Endothelial cell of umbilical vein (primary cell): ENCODE data around the gene RNF40. TPM values are rescaled to one million over a fixed set of nuclear protein-coding genes. Genes with fewer than 3 reads are reported as not detected.

ENCODE experiments used
- BruUV-seq: library from RNA; stranded (reverse); fragments of 400-500 nt; replicated peaks from 2 replicates; lab custom pipeline; 2021; lab: Mats Ljungman, UMichigan
- CTCF ChIA-PET: fragments of 300-600, 350-600 bp; sonication (Branson Sonifier 250); formaldehyde crosslinking; loops from one replicate; lab custom pipeline; 2021; ENCODE audit warnings: antibody characterized with exemption, inconsistent platforms; lab: Charles Lee
- POLR2A ChIA-PET: fragments of 300-600, 350-600 bp; sonication (Branson Sonifier 250); formaldehyde crosslinking; loops from one replicate; lab custom pipeline; 2021; ENCODE audit warnings: antibody characterized with exemption, inconsistent platforms; lab: Charles Lee
- DNase-seq: peaks from one replicate; pipeline ENCODE4 v3.0.0-alpha.2; 2011; ENCODE audit warnings: low read depth, low spot score
- FAIRE-seq: peaks from 2 replicates; lab custom pipeline; 2011; peaks lifted over from hg19 to GRCh38; lab: Jason Lieb, UNC
- H2AFZ ChIP-seq: 2 replicates; pipeline ENCODE4 v1.6.0; 2012; ENCODE audit warnings: low read depth, low read length, control low read depth, inconsistent platforms
- H3K27ac ChIP-seq: 2 replicates; pipeline ENCODE4 v1.5.1; 2011; ENCODE audit warnings: low read depth, mild to moderate bottlenecking, control low read depth, low read length, moderate library complexity; ENCODE audit not compliant: insufficient read depth
- H3K27me3 ChIP-seq, 2 experiments: 2 replicates each; pipeline versions ENCODE4 v1.6.0 to v1.6.1; 2011; ENCODE audit warnings: low read length in 2 of 2, mixed read lengths in 1 of 2; ENCODE audit not compliant: control insufficient read depth in 2 of 2, insufficient read depth in 2 of 2
- H3K36me3 ChIP-seq, 2 experiments: 2 replicates in 1 of 2; 3 replicates in 1 of 2; pipeline ENCODE4 v1.5.1; 2011; ENCODE audit warnings: low read length in 2 of 2, mild to moderate bottlenecking in 1 of 2, moderate library complexity in 1 of 2; ENCODE audit not compliant: control insufficient read depth in 2 of 2, insufficient read depth in 2 of 2; ENCODE audit errors: extremely low read depth in 1 of 2
- H3K4me1 ChIP-seq: 3 replicates; pipeline ENCODE4 v1.5.1; 2011; ENCODE audit warnings: mild to moderate bottlenecking, low read length; ENCODE audit not compliant: control insufficient read depth, insufficient read depth; ENCODE audit errors: extremely low read depth
- H3K4me2 ChIP-seq: 2 replicates; pipeline ENCODE4 v1.6.1; 2011; ENCODE audit warnings: low read length, control low read depth, mixed read lengths; ENCODE audit not compliant: insufficient read depth
- H3K4me3 ChIP-seq, 3 experiments: fragments of 200-600 bp in 1 of 3; sonication (generic), shearing (Covaris generic) in 1 of 3; replicated peaks in 1 of 3; 2 replicates each; pipeline ENCODE4 v1.5.1; 2011 to 2016; ENCODE audit warnings: control low read depth in 3 of 3, low read length in 3 of 3, mild to moderate bottlenecking in 2 of 3, inconsistent platforms in 1 of 3, low read depth in 1 of 3, moderate library complexity in 1 of 3; ENCODE audit not compliant: insufficient read depth in 1 of 3
- H3K79me2 ChIP-seq: 2 replicates; pipeline ENCODE4 v1.6.0; 2012; ENCODE audit warnings: low read length, inconsistent platforms; ENCODE audit not compliant: control insufficient read depth, insufficient read depth
- H3K9ac ChIP-seq: replicated peaks from 2 replicates; pipeline ENCODE3; 2011; ENCODE audit warnings: low read length, control low read depth; ENCODE audit not compliant: insufficient read depth; ENCODE audit errors: extremely low read depth
- H3K9me1 ChIP-seq: replicated peaks from 3 replicates; pipeline ENCODE4 v1.6.0; 2011; ENCODE audit warnings: mild to moderate bottlenecking, low read length; ENCODE audit not compliant: control insufficient read depth, insufficient read depth; ENCODE audit errors: extremely low read depth
- H3K9me3 ChIP-seq: replicated peaks from 2 replicates; pipeline ENCODE4 v1.5.1; 2012; ENCODE audit warnings: low read length, inconsistent platforms; ENCODE audit not compliant: control insufficient read depth, insufficient read depth
- H4K20me1 ChIP-seq: replicated peaks from 2 replicates; pipeline ENCODE3; 2011; ENCODE audit warnings: mild to moderate bottlenecking, low read length; ENCODE audit not compliant: control insufficient read depth, insufficient read depth; ENCODE audit errors: extremely low read depth
- CTCF ChIP-seq, 2 donors: IDR thresholded peaks; 1 replicate in 1 of 2; 2 replicates in 1 of 2; pipeline ENCODE4 v1.5.1; 2011; ENCODE audit warnings: low read length in 2 of 2, mild to moderate bottlenecking in 2 of 2, moderate library complexity in 2 of 2, control low read depth in 1 of 2, inconsistent platforms in 1 of 2, low read depth in 1 of 2; ENCODE audit not compliant: insufficient read depth in 1 of 2; ENCODE audit errors: extremely low read depth in 1 of 2
- EZH2 ChIP-seq: IDR thresholded peaks from 2 replicates; pipeline ENCODE4 v1.6.1; 2012; ENCODE audit warnings: borderline replicate concordance, low read depth, mild to moderate bottlenecking, moderate library complexity, low read length, inconsistent platforms; ENCODE audit not compliant: severe bottlenecking
- JUN ChIP-seq: IDR thresholded peaks from 2 replicates; pipeline ENCODE4 v1.6.1; 2011; ENCODE audit warnings: borderline replicate concordance, low read depth; ENCODE audit not compliant: insufficient read length, insufficient read depth
- MYC ChIP-seq: IDR thresholded peaks from one replicate; pipeline ENCODE4 v1.6.1; 2011; ENCODE audit warnings: mild to moderate bottlenecking, low read depth, low read length
- POLR2A ChIP-seq: IDR thresholded peaks from 2 replicates; pipeline ENCODE4 v1.6.1; 2012; ENCODE audit warnings: low read depth, mild to moderate bottlenecking, control low read depth, low read length
- POLR2AphosphoS5 ChIP-seq: IDR thresholded peaks from 2 replicates; pipeline ENCODE4 v1.6.1; 2012; ENCODE audit warnings: low read depth, mild to moderate bottlenecking, control low read depth, low read length, moderate library complexity; ENCODE audit not compliant: insufficient read depth
- dilution Hi-C: fragments of 300-500 bp; cut with MboI; formaldehyde crosslinking; loops from one replicate; pipeline ENCODE4 v1.15.0; 2019; ENCODE audit warnings: low sequenced_read_pairs; ENCODE audit not compliant: extremely low pct_ligation_motif_present
- intact Hi-C: fragments of 100-400 bp; cut with micrococcal nuclease; formaldehyde crosslinking; loops from one replicate; pipeline ENCODE4 v1.10.0; 2022
- polyA plus RNA-seq, 4 experiments: library from polyadenylated mRNA; depleted of rRNA in 3 of 4; stranded (reverse) in 3 of 4; unstranded in 1 of 4; fragments of >200 nt; gene quantifications; 2 replicates each; pipeline versions ENCODE4 v1.2.1 to v1.2.3, GENCODE V29; 2011 to 2012; ENCODE audit warnings: missing spikeins in 1 of 4
- total RNA-seq: library from RNA; stranded (reverse); gene quantifications from 2 replicates; pipeline ENCODE4 v1.2.3, GENCODE V29; 2021
- TF ChIP-seq, protein P1 (sequence below): IDR thresholded peaks from 2 replicates; pipeline ENCODE4 v1.6.1; 2011; ENCODE audit not compliant: insufficient read depth, insufficient read length

The RNF40 gene
- total and polyA plus RNA-seq, 2 donors (not counting 3 experiments of a cell fraction or from before 2014, with no cell fraction given), result 60.5 to 102 TPM

DNA sequence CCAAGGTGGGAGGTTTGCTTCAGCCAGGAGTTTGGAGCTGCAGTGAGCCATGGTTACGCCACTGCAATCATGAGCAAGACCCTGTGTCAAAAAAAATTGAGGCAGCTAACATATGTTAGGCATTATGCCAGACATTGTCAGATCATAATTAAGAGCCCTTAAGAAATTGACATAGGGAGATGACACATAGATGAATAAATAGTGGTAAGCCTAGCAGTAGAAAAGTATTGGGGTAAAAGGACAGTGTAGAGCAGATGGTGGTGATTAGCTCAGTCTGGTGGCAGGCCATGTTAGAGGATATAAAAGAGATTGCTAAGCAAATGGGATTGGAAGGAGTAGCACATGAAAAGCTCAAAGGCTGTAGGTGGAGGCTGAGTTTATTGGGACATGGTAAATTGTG is 40.5 kb upstream of the RNF40 start:
- no TSS peak for BruUV-seq
- peaks cover 23% of the 10 kb centered on the region for H3K79me2 ChIP-seq
- H3K27me3 ChIP-seq, result no peaks in the 10 kb centered on the region
- intact Hi-C loops, result no loop called here
- POLR2A ChIA-PET, result no interaction called here
- no peaks in the 10 kb centered on the region for H3K9me3 ChIP-seq
- no peaks in the 10 kb centered on the region for H4K20me1 ChIP-seq
- H3K4me3 ChIP-seq, result no peak overlapping the region
- dilution Hi-C loops, result no loop called here
- no peaks in the 10 kb centered on the region for H3K9me1 ChIP-seq
- FAIRE-seq (no peak), DNase-seq (no peak)
- no peak overlapping the region for H3K4me2 ChIP-seq
- peaks cover 57 to 61% of the 10 kb centered on the region in 2 experiments for H3K36me3 ChIP-seq
- no peak overlapping the region for H2AFZ ChIP-seq
- H3K4me1 ChIP-seq, result no peaks in the 10 kb centered on the region
- TF ChIP-seq POLR2A, result no peak
- no peak for TF ChIP-seq POLR2AphosphoS5
- TF ChIP-seq EZH2, result no peak
- no peak for TF ChIP-seq MYC
- TF ChIP-seq, protein P1, sequence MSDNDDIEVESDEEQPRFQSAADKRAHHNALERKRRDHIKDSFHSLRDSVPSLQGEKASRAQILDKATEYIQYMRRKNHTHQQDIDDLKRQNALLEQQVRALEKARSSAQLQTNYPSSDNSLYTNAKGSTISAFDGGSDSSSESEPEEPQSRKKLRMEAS, result no peak
- TF ChIP-seq JUN, result no peak
- H3K27ac ChIP-seq, result no peak overlapping the region
- no peak overlapping the region for H3K9ac ChIP-seq
- CTCF ChIA-PET, result no interaction called here

DNA sequence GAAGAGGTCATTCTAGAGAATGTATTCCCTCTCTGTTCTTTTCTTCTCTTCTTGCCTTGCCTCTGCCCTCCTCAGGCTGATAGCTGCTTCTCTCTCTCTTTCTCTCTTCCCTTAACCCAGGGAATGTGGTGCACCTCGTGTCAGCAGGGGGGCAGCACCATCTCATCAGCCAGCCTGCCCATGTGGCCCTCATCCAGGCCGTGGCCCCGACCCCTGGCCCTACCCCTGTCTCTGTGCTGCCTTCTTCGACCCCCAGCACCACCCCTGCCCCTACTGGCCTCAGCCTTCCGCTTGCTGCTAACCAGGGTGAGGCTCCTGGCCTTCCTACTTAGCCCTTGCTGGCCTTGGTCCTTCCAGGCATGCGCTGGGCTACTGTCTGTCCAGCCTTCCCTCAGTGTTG is 39.7 kb upstream of the RNF40 start:
- no peak for DNase-seq
- Histone ChIP-seq H3K4me2 (no peak overlapping the region), H3K4me1 (no peaks in the 10 kb centered on the region), H3K27ac (no peak overlapping the region), H2AFZ (no peak overlapping the region), H3K9ac (no peak overlapping the region), H3K27me3 (no peaks in the 10 kb centered on the region), H3K9me3 (no peaks in the 10 kb centered on the region), H3K79me2 (peaks cover 14% of the 10 kb centered on the region), H3K36me3 (peaks cover 53 to 61% of the 10 kb centered on the region in 2 experiments), H3K4me3 (no peak overlapping the region), H4K20me1 (no peaks in the 10 kb centered on the region), H3K9me1 (no peaks in the 10 kb centered on the region)
- intact Hi-C loops (no loop called here), dilution Hi-C loops (no loop called here)
- ChIA-PET POLR2A (no interaction called here), CTCF (no interaction called here)
- no peak for FAIRE-seq
- TF ChIP-seq CTCF (IDR thresholded peaks at IDR 0.05; ENCODE audit: extremely low read depth in 1 of 2, insufficient read depth in 1 of 2, low read depth in 1 of 2, low read length in 2 of 2), result peak in 1 of 2 donors; percentile 6
- TF ChIP-seq MYC, result no peak
- no TSS peak for BruUV-seq
